H1 (cell line): ENCODE data around the gene CROT. TPM values are rescaled to one million over a fixed set of nuclear protein-coding genes. Genes with fewer than 3 reads are reported as not detected.

Source experiments
- MAFK ChIP-seq: IDR thresholded peaks from 2 replicates; pipeline ENCODE4 v1.6.1; 2012; ENCODE audit warnings: low read depth, mild to moderate bottlenecking, improper control_type of control experiment, low read length
- polyA plus RNA-seq, 7 experiments: library from polyadenylated mRNA; depleted of rRNA in 3 of 7; stranded (reverse) in 5 of 7; unstranded in 2 of 7; fragments of >200 nt in 5 of 7; fragments of 200-250 nt in 2 of 7; gene quantifications; 1 replicate in 5 of 7; 2 replicates in 1 of 7; 4 replicates in 1 of 7; pipeline versions ENCODE4 v1.2.1 to v1.2.3, GENCODE V29; 2011 to 2013; ENCODE audit warnings: missing spikeins in 2 of 7, mixed read lengths in 2 of 7
- total RNA-seq: library from RNA; stranded (reverse); fragmentation: NEBNext Ultra II Directional; extraction: Animal tissue kit (Norgen Biotek cat#: 25700); gene quantifications from 2 replicates; pipeline ENCODE4 v1.2.1, GENCODE V29; 2021

CROT gene
- total and polyA plus RNA-seq, 2 of the 8 experiments (the other 6 are each of a cell fraction or from before 2014, with no cell fraction given): 2.2 to 5.6 TPM

DNA sequence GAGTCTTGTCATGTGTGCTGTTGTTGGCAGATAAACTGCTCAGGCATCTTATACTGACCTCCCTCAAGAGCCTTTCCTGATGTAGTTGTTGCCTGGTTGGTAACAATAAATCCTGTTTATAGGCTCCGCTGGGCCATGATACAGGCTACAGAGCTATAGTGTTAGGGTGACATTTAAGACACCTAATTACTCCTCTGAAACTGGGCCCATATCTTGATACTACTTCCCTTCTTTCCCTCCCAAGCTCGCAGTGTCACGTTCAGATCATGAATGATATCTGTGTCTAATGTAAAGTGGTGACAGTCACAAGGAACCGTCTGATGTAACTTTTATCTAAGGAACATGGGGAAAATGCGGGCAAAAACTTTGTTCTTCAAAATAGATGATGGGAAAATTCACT lies 35.4 kb downstream of the CROT start (continued):
- TF ChIP-seq MAFK: no peak
